Measurements from ENCODE around the gene ABCC4. TPM values are rescaled to one million over a fixed set of nuclear protein-coding genes. Genes with fewer than 3 reads are reported as not detected.
"Not testable (repeated sequence)": the region's sequence is repeated elsewhere in the genome, so short reads cannot be mapped to it uniquely, and the experiment has no call there.

Gene ABCC4
- total and polyA plus RNA-seq, 8 donors = 0.80 to 8.7 (median 4.1) TPM

- no peak for ATAC-seq
- WGBS, 2 donors = 90 to 98% methylated on average over 8 of the region's 8 CpGs
- no peak for TF ChIP-seq CTCF (IDR thresholded peaks at IDR 0.05)
These were observed 6.2 kb downstream of the ABCC4 start for GRCh38 chr13:95295026-95295425.

GRCh38 chr13:95292622-95293021 is 8.6 kb downstream of the ABCC4 start:
- no peak for TF ChIP-seq CTCF (IDR thresholded peaks at IDR 0.05)
- intact Hi-C loops (cut with DNase I) = no loop called here
- ATAC-seq = no peak

More at GRCh38 chr13:95295026-95295425, 6.2 kb downstream of the ABCC4 start:
- Histone ChIP-seq H3K27me3 (no peaks in the 10 kb centered on the region), H3K4me3 (no peak overlapping the region), H3K27ac (no peak overlapping the region), H3K9me3 (no peaks in the 10 kb centered on the region), H3K4me1 (peaks cover 9 to 14% (median 11%) of the 10 kb centered on the region in 3 donors), H3K36me3 (no peaks in the 10 kb centered on the region)
- no peak for DNase-seq
- intact Hi-C loops (cut with DNase I) = no loop called here
- no peak for FAIRE-seq

GRCh38 chr13:95289901-95290300 is 11.3 kb downstream of the ABCC4 start:
- intact Hi-C loops (cut with DNase I); H3K27ac ChIP-seq; H3K4me1 ChIP-seq; ATAC-seq; H3K27me3 ChIP-seq; H3K9me3 ChIP-seq; H3K36me3 ChIP-seq; DNase-seq; FAIRE-seq; H3K4me3 ChIP-seq: not testable (repeated sequence)
- 95 to 99% methylated on average over 4 of the region's 4 CpGs for WGBS, 2 donors

More at GRCh38 chr13:95292622-95293021, 8.6 kb downstream of the ABCC4 start:
- FAIRE-seq (no peak), DNase-seq (no peak)
- WGBS, 2 donors = 97% methylated on average over 9 of the region's 9 CpGs
- H3K27me3 ChIP-seq = no peaks in the 10 kb centered on the region
- H3K4me3 ChIP-seq = no peak overlapping the region
- no peaks in the 10 kb centered on the region for H3K9me3 ChIP-seq
- H3K36me3 ChIP-seq = no peaks in the 10 kb centered on the region
- peaks cover 5 to 11% (median 5%) of the 10 kb centered on the region in 3 donors for H3K4me1 ChIP-seq
- no peak overlapping the region for H3K27ac ChIP-seq

- intact Hi-C loops (cut with DNase I) = no loop called here
- Histone ChIP-seq H3K27ac (no peak overlapping the region), H3K4me1 (peaks cover 0 to 6% (median 0%) of the 10 kb centered on the region in 3 donors), H3K27me3 (no peaks in the 10 kb centered on the region), H3K9me3 (no peaks in the 10 kb centered on the region), H3K36me3 (no peaks in the 10 kb centered on the region), H3K4me3 (no peak overlapping the region)
- peak; percentile 38 to 60 (median 48) for ATAC-seq
- WGBS, 2 donors = 34% methylated on average over 4 of the region's 4 CpGs
- TF ChIP-seq CTCF (IDR thresholded peaks at IDR 0.05) = no peak
- DNase-seq = no peak
- FAIRE-seq = no peak
These were observed 12.2 kb downstream of the ABCC4 start for GRCh38 chr13:95289020-95289444.

GRCh38 chr13:95284436-95284835 is 16.8 kb downstream of the ABCC4 start:
- intact Hi-C loops (cut with DNase I) = no loop called here
- H3K4me3 ChIP-seq = no peak overlapping the region
- no peak for ATAC-seq
- no peaks in the 10 kb centered on the region for H3K9me3 ChIP-seq
- H3K27ac ChIP-seq = no peak overlapping the region
- TF ChIP-seq CTCF (IDR thresholded peaks at IDR 0.05) = no peak
- FAIRE-seq = no peak
- no peak for DNase-seq
- peaks cover 0 to 6% (median 0%) of the 10 kb centered on the region in 3 donors for H3K4me1 ChIP-seq
- WGBS, 2 donors = 94 to 95% methylated on average over 4 of the region's 4 CpGs
- H3K36me3 ChIP-seq = no peaks in the 10 kb centered on the region
- H3K27me3 ChIP-seq = no peaks in the 10 kb centered on the region
